GM19463 (cell line): ENCODE measurements around the gene PHF2.

ENCODE experiments used
- ATAC-seq: cut with Tn5 transposase; IDR thresholded peaks from one replicate; pipeline ENCODE4 v1.9.1; 2021; ENCODE audit warnings: mild to moderate bottlenecking, moderate library complexity; ENCODE audit not compliant: unreplicated experiment

PHF2 gene

GRCh38 chr9:93567271-93567959, 9.0 kb upstream of the PHF2 start:
- ATAC-seq, result no peak

- no peak for ATAC-seq
Measured at GRCh38 chr9:93568169-93568568, 8.2 kb upstream of the PHF2 start.

- ATAC-seq, result no peak
Measured at GRCh38 chr9:93569621-93570174, 6.7 kb upstream of the PHF2 start.

GRCh38 chr9:93572221-93572620, 4.2 kb upstream of the PHF2 start:
- ATAC-seq, result no peak

GRCh38 chr9:93572636-93573515, 3.5 kb upstream of the PHF2 start:
- ATAC-seq, result no peak

GRCh38 chr9:93573516-93573828, 2.9 kb upstream of the PHF2 start:
- no peak for ATAC-seq

GRCh38 chr9:93574091-93574899, 2.1 kb upstream of the PHF2 start:
- ATAC-seq, result no peak

GRCh38 chr9:93574900-93575795, 1.2 kb upstream of the PHF2 start:
- ATAC-seq, result no peak

- ATAC-seq, result peak; percentile 41
Measured at GRCh38 chr9:93575796-93576257, 557 bp upstream of the PHF2 start.

- peak; percentile 14 for ATAC-seq
Measured at GRCh38 chr9:93577078-93577974, 942 bp downstream of the PHF2 start.

GRCh38 chr9:93577975-93578682, 1.7 kb downstream of the PHF2 start:
- ATAC-seq, result no peak

GRCh38 chr9:93578844-93579243, 2.5 kb downstream of the PHF2 start:
- ATAC-seq, result no peak

GRCh38 chr9:93579711-93580516, 3.5 kb downstream of the PHF2 start:
- no peak for ATAC-seq

- no peak for ATAC-seq
Measured at GRCh38 chr9:93580654-93581380, 4.4 kb downstream of the PHF2 start.

- no peak for ATAC-seq
Measured at GRCh38 chr9:93582115-93582514, 5.7 kb downstream of the PHF2 start.

- no peak for ATAC-seq
Measured at GRCh38 chr9:93582550-93582949, 6.2 kb downstream of the PHF2 start.

GRCh38 chr9:93585259-93585658, 8.9 kb downstream of the PHF2 start:
- ATAC-seq, result no peak
